ENCODE results near the gene NRBP1. TPM values are rescaled to one million over a fixed set of nuclear protein-coding genes. Genes with fewer than 3 reads are reported as not detected.

Gene NRBP1
- total RNA-seq: 93.9 and 94.7 TPM in 2 replicates

DNA sequence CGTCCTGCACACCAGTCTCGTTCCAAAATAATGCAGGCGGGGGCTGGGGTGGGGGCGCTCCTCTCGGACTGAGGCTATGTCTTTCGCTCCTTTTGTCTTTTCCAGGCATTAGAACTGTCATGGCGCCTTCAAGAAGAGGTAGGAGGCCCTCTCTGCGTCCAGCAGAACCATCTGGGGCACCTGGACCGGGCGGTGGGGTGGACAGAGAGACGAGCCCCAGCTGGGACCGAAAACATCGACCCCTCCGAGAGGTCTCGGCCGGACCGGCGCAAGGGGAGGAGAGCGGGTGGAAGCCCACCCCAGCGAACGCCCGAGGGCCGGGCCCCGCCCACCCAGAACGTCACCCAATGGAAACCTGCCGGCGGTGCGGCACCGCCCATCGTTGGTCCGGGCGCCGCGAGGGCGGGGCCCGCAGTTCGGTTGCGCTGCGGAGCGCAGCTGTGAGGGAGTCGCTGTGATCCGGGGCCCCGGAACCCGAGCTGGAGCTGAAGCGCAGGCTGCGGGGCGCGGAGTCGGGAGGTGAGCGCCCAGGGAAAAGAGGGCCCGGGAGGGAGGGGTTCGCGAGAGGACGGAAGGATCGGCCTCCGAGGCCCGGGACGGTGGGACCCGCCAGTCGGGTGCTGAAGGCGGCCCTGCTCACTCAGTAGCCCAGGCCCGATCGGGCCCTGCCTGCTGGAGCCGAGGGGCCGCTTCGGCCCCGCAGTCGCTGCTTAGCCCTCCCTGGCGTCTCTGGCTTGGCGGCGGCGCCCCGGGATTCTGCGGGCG lies at the start of gene NRBP1:
Gene NRBP1, plus strand, starts transcription at position 419 of the 765 bp plus-strand sequence. CDS start 4,643 bp downstream, outside the sequence.
- peaks cover 28% of the 10 kb centered on the region for H3K4me1 Mint-ChIP-seq
- DNase-seq: peak; percentile 99
- H3K4me3 Mint-ChIP-seq: peak within 1 kb of the TSS; percentile 97
- peak within 1 kb of the TSS; percentile 99 for H3K27ac Mint-ChIP-seq
- H3K9me3 Mint-ChIP-seq: no peaks in the 10 kb centered on the region
- peaks cover 2% of the 10 kb centered on the region for H3K27me3 Mint-ChIP-seq
- peaks cover 10% of the 10 kb centered on the region for H3K36me3 Mint-ChIP-seq (ENCODE audit: low read depth)
- intact Hi-C loops (cut with micrococcal nuclease): loop anchor here (1.0 to 5.0 kb wide), 9 partner anchors 19 to 964 kb away; partner anchors contain the start of genes CAD, EIF2B4, FOSL2 and GTF3C2

DNA sequence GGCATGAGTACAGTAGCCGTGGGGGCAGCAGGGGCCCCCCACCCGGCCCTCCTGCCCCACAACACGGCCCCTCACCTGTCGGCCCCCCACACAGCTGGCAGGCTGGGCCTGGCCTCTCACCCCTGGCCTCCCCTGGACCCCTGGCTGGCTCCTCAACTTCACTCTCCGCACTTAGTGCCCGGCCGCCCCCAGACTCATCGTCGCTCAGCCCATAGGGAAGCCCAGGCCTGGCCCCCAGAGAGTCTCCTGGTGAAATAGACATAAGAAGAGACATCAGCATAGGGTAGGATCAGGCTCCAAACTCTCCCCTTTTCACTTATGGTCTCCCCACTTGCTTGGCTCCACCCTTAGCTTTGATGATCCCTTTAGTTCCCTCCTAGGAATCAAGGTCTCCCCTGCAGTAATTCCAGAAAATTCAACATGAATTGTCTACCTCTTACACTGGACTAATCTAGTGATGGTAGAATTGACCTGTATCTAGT lies 49.6 kb upstream of the NRBP1 start:
- Mint-ChIP-seq H3K9me3 (no peaks in the 10 kb centered on the region), H3K36me3 (ENCODE audit: low read depth) (peaks cover 70% of the 10 kb centered on the region), H3K4me3 (peak overlapping the region; percentile 95), H3K4me1 (peaks cover 30% of the 10 kb centered on the region), H3K27me3 (no peaks in the 10 kb centered on the region), H3K27ac (peak overlapping the region; percentile 96)
- DNase-seq: no peak
- intact Hi-C loops (cut with micrococcal nuclease): no loop called here

DNA sequence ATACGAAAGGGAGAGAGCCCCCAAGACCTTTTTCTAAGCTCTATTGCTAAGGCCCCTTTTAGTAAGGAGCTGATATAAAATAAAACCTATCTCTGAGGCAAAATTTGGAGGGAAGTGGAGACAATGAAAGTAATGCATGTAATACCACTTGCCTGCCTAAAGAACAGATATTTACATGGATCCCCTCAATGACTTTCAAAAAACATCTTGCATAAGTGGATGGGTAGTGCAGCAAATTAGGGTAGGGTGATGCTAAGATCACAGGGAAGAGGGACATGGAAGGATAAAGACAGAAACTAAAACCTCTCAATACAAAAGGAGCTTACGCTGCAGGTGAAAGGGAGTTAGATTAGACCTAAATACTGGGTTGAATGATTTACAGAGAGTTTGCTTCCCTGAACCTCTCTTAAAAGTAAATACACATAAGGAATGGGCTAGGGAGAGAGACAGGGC lies 49.0 kb upstream of the NRBP1 start:
- peaks cover 75% of the 10 kb centered on the region for H3K36me3 Mint-ChIP-seq (ENCODE audit: low read depth)
- H3K4me3 Mint-ChIP-seq: peak overlapping the region; percentile 95
- no peaks in the 10 kb centered on the region for H3K27me3 Mint-ChIP-seq
- H3K9me3 Mint-ChIP-seq: no peaks in the 10 kb centered on the region
- H3K27ac Mint-ChIP-seq: peak overlapping the region; percentile 96
- DNase-seq: no peak
- H3K4me1 Mint-ChIP-seq: peaks cover 31% of the 10 kb centered on the region
- intact Hi-C loops (cut with micrococcal nuclease): no loop called here

DNA sequence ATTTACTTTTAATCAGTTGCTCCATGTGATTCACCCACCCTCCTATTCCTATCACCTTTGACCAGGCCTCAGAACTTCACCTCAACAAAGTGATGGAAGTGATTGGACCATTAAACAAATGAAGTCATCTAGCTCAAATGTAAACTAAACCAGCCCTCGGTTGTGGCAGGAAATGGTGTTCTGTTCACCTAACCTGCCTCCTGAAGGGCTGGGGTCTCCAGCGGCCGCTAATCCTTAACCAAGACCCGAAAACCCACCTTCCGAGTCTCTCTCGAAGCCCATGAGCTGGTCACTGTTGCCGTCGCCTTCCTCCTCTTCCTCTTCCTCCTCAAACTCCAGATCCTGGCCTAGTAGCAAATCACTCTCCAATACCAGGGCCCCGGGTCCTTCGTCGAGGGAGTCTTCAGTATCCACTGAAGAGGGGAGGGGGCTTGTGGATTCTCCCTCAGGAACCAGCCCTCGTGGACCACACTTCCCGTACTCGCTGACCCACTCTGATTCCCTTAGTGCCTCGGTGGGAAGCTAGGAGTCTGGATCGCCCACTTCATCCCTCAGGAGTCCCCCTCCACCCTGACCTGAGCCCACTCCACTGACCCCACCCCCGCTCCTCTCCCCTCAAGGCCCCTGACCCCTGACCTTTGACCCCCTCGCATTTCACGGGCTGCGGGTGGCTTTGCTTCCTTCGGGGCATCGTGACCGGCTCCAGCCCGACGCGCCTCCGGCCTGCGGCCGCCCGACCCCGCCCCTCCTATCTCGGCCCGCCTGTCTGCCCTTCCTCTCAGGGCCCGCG lies 48.4 kb upstream of the NRBP1 start:
- H3K4me3 Mint-ChIP-seq: peak overlapping the region; percentile 95
- no peaks in the 10 kb centered on the region for H3K9me3 Mint-ChIP-seq
- peak overlapping the region; percentile 96 for H3K27ac Mint-ChIP-seq
- DNase-seq: peak; percentile 75
- H3K4me1 Mint-ChIP-seq: peaks cover 31% of the 10 kb centered on the region
- H3K27me3 Mint-ChIP-seq: no peaks in the 10 kb centered on the region
- intact Hi-C loops (cut with micrococcal nuclease): loop anchor here (1.0 to 5.0 kb wide), 4 partner anchors 10 to 302 kb away; partner anchors contain the start of genes EIF2B4, NRBP1, PPM1G and SNX17
- peaks cover 73% of the 10 kb centered on the region for H3K36me3 Mint-ChIP-seq (ENCODE audit: low read depth)

GRCh38 chr2:27380626-27381545 lies 47.5 kb upstream of the NRBP1 start, which contains the start of gene ZNF513:
TSS of gene ZNF513 (minus strand) at chr2:27380734. CDS start at chr2:27380526, 208 bp downstream.
- intact Hi-C loops (cut with micrococcal nuclease): loop anchor here (1.0 to 5.0 kb wide), 4 partner anchors 11 to 301 kb away; partner anchors contain the start of genes EIF2B4, NRBP1, PPM1G and SNX17
- H3K4me3 Mint-ChIP-seq: peak within 1 kb of the TSS; percentile 95
- H3K36me3 Mint-ChIP-seq (ENCODE audit: low read depth): peaks cover 74% of the 10 kb centered on the region
- peaks cover 30% of the 10 kb centered on the region for H3K4me1 Mint-ChIP-seq
- peak within 1 kb of the TSS; percentile 97 for H3K27ac Mint-ChIP-seq
- no peaks in the 10 kb centered on the region for H3K9me3 Mint-ChIP-seq
- H3K27me3 Mint-ChIP-seq: no peaks in the 10 kb centered on the region
- DNase-seq: peak; percentile 97

GRCh38 chr2:27381577-27382181 lies 46.8 kb upstream of the NRBP1 start:
- intact Hi-C loops (cut with micrococcal nuclease): loop anchor here (2.0 to 5.0 kb wide), 3 partner anchors 27 to 301 kb away; partner anchors contain the start of genes NRBP1 and PPM1G
- peaks cover 30% of the 10 kb centered on the region for H3K4me1 Mint-ChIP-seq
- H3K4me3 Mint-ChIP-seq: peak overlapping the region; percentile 95
- peak overlapping the region; percentile 97 for H3K27ac Mint-ChIP-seq
- DNase-seq: no peak
- H3K36me3 Mint-ChIP-seq (ENCODE audit: low read depth): peaks cover 68% of the 10 kb centered on the region
- no peaks in the 10 kb centered on the region for H3K9me3 Mint-ChIP-seq
- no peaks in the 10 kb centered on the region for H3K27me3 Mint-ChIP-seq

- Mint-ChIP-seq H3K27ac (peak overlapping the region; percentile 71), H3K27me3 (no peaks in the 10 kb centered on the region), H3K36me3 (ENCODE audit: low read depth) (peaks cover 26% of the 10 kb centered on the region), H3K9me3 (no peaks in the 10 kb centered on the region), H3K4me3 (peak overlapping the region; percentile 30), H3K4me1 (peaks cover 23% of the 10 kb centered on the region)
- intact Hi-C loops (cut with micrococcal nuclease): no loop called here
- no peak for DNase-seq
These were observed 37.4 kb upstream of the NRBP1 start for GRCh38 chr2:27390822-27391679.

GRCh38 chr2:27393225-27393624 lies 35.2 kb upstream of the NRBP1 start:
- Mint-ChIP-seq H3K4me3 (no peak overlapping the region), H3K4me1 (peaks cover 23% of the 10 kb centered on the region), H3K27ac (no peak overlapping the region), H3K36me3 (ENCODE audit: low read depth) (peaks cover 21% of the 10 kb centered on the region), H3K27me3 (no peaks in the 10 kb centered on the region), H3K9me3 (no peaks in the 10 kb centered on the region)
- intact Hi-C loops (cut with micrococcal nuclease): no loop called here
- no peak for DNase-seq

DNA sequence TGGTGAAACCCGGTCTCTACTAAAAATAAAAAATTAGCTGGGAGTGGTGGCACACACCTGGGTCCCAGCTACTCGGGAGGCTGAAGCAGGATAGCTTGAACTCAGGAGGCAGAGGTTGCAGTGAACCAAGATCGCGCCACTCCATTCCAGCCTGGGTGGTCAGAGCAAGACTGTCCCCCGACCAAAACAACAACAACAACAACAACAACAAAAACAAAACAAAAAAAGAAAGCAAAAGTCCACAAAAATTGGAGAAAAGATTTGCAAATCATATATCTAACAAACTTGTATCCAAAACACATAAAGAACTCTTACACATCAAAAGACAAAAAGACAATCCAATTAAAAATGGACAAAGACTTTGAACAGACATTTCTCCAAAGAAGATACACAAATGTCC lies 29.5 kb upstream of the NRBP1 start:
- Mint-ChIP-seq H3K27ac (no peak overlapping the region), H3K4me1 (peaks cover 23% of the 10 kb centered on the region)
- intact Hi-C loops (cut with micrococcal nuclease): no loop called here

GRCh38 chr2:27400348-27401135 lies 27.9 kb upstream of the NRBP1 start:
- H3K27ac Mint-ChIP-seq: peak overlapping the region; percentile 56
- peaks cover 29% of the 10 kb centered on the region for H3K36me3 Mint-ChIP-seq (ENCODE audit: low read depth)
- H3K9me3 Mint-ChIP-seq: no peaks in the 10 kb centered on the region
- H3K27me3 Mint-ChIP-seq: no peaks in the 10 kb centered on the region
- intact Hi-C loops (cut with micrococcal nuclease): loop anchor here (10.0 kb wide), 1 partner anchor 264 kb away; the partner anchor contains the start of genes SLC4A1AP and SUPT7L
- H3K4me1 Mint-ChIP-seq: peaks cover 25% of the 10 kb centered on the region
- DNase-seq: no peak
- peak overlapping the region; percentile 2 for H3K4me3 Mint-ChIP-seq

More for the DNA sequence above, 29.5 kb upstream of the NRBP1 start:
- no peak for DNase-seq
- Mint-ChIP-seq H3K4me3 (no peak overlapping the region), H3K9me3 (no peaks in the 10 kb centered on the region), H3K27me3 (no peaks in the 10 kb centered on the region), H3K36me3 (ENCODE audit: low read depth) (peaks cover 23% of the 10 kb centered on the region)

- peak overlapping the region; percentile 98 for H3K4me3 Mint-ChIP-seq
- peak overlapping the region; percentile 86 for H3K27ac Mint-ChIP-seq
- peaks cover 5% of the 10 kb centered on the region for H3K27me3 Mint-ChIP-seq
- H3K9me3 Mint-ChIP-seq: peaks cover 3% of the 10 kb centered on the region
- H3K4me1 Mint-ChIP-seq: peaks cover 35% of the 10 kb centered on the region
- H3K36me3 Mint-ChIP-seq (ENCODE audit: low read depth): peaks cover 33% of the 10 kb centered on the region
- intact Hi-C loops (cut with micrococcal nuclease): loop anchor here (2.0 to 10.0 kb wide), 4 partner anchors 27 to 257 kb away; partner anchors contain the start of genes IFT172, SLC4A1AP, SUPT7L and ZNF512
- no peak for DNase-seq
These were observed 20.5 kb upstream of the NRBP1 start for GRCh38 chr2:27407798-27408491.
